OCI-M1 (cell line): ENCODE measurements around the gene GPR65.
A peak's percentile ranks its signal among the peaks of the same experiment; 100 is the strongest.

Source experiments
- DNase-seq: peaks from one replicate; lab custom pipeline; 2025; lab: John Stamatoyannopoulos, UW

The GPR65 gene

DNA sequence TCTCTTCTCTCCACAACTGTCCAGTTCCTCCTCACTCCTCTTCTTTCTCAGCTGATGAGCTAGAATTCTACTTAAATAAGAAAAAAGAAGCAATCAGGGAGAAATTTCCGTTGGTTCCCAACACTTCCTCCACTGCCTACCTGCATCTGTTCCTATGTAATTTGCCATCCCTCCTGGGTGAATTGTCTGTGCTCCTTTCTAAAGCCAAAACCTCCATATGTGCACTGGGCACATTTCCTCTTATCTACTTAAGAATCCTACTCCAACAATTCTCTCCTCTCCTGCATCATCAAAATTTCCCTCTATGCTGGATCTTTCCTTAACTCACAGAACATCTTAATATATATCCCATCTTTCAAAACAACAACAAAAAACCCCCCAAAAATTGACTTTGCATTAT, 35.2 kb downstream of the GPR65 start:
- DNase-seq, result no peak

DNA sequence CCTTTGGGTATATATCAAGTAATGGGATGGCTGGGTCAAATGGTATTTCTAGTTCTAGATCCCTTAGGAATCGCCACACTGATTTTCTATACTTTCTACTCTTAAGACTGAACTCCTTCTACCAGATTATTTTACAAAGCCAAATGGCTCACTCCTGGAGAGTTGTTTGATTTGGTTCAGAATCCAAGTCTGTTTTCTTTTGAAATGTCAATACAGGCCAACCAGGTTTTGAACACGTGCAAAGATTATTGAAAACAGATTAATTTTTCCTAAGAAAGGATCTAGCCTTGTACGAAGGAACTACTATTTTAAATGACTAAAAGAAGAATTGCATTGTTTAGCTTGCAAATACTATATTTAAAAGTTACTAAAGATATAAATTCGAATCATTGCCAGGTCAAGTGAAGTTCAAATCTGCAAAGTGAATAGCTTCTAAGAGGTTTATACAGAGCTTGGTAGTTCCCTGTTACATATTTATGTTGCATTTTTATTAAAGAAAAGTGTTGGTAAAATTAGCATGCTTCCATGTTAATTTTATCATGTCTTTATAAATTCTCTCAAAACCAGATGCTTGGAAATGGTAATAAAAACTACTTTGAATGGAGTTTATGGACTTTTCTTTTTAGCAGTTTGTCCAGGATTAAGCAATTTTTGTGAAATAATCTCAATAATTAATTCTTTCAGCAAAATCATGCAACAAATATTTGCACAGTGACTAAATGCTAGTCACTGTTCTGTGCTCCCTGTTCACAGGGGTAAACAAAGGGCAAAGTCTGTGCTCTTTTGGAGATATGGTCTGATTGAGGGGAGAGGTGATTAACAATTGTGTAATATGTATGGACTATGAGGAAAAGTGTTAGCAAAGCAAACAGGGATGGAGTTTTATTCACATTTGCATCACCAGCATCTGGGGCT, 38.9 kb downstream of the GPR65 start:
- DNase-seq, result no peak

DNA sequence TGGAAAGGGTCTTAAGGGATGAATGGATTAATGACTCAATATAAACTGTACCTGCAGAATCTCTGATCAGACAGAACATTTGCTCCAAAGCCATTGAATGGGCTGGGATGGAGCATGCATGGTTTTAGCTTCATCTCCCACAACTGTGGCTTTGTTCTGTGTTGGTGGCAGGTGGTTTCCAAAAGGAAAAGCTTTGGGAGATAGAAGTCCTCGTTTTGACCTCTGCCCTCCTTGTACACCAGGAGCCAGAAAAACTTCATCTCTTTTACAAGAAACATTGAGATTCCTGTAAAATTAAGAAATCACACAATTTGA, 39.5 kb downstream of the GPR65 start:
- no peak for DNase-seq

DNA sequence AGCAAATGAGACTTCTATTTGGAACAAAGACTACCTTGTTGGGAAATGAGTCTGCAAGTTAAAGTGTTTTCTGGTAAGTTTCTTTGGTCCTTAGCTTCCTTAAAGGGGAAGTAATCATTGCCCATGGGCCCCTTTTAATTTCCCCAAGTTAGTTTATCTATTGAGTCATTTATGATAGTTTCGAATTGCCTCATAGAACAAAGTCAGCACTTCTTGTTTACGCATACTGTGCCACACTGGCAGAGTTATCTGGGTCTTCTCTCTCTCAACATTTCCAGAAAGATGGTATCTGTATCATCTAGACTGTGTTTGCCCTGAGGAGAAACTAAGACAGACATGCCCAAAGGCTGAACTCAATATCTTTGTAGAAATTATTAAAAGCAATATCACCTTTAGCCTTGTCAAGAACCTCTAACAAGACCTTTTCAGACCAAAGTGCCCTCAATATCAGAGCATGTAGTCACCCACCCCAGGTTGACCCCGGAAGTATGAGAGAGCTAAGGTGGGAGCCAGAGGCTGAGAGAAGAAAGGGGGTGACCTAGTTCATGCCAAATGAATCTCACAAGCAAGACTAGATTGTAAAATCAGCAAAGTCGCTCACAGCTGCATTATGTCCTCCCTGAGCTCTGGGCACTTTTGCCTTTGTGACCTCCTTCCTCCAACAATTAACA, 40.0 kb downstream of the GPR65 start:
- DNase-seq, result peak; percentile 6

DNA sequence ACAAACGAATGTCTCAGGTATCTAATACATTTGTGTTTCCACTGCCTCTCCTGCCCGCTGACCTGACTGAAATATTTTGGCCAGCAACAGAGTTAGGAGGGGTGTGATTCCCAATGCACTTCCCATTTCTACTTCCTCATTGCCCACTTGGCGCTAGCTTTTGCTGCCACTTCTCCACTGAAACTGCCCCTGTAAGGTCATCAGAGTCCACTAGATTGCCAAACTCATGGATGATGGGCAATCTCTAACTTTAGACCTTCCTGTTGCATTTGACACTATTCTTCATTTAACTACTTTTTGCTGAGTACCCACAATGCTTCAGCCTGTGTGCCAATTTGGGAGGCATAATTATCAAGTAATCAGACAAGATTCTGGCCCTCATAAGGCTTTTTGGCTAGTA, 40.8 kb downstream of the GPR65 start:
- no peak for DNase-seq

DNA sequence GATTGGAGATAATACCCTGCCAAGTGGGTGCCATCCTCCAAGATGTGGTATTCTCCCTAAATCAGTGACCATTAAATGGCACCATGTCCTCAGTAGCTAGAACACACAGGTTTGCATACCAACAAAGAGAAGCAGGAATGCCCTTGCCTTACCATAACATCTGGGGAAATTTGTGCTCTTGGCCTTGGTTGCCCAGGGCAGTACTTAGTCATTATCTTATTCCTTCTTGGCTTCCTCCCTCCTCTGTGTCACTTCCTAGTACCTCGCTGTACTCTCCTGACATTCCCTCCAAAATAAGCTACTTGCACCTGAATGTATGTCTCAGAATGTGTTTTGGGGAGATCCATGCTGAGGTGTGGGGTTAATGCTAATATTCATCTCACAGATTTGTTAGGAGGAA, 43.4 kb downstream of the GPR65 start:
- DNase-seq, result no peak

DNA sequence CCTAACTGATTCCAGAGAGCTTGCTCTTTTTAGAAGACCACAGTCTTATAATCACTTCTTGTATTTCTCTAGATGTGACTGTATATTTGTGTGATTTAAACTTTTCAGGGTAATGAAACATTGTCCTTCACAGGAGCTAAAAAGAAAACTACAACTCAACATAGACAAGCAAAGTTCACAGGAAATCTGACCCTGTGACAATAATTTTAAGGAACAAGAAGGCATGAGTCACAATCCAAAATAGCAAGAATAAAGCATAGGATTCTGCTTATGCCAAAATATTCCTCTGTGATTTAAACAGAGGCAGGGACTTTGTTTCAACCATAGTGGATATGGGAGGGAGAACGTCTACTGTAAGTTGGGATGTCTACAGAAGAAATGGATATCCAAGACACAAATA, 44.3 kb downstream of the GPR65 start:
- no peak for DNase-seq

DNA sequence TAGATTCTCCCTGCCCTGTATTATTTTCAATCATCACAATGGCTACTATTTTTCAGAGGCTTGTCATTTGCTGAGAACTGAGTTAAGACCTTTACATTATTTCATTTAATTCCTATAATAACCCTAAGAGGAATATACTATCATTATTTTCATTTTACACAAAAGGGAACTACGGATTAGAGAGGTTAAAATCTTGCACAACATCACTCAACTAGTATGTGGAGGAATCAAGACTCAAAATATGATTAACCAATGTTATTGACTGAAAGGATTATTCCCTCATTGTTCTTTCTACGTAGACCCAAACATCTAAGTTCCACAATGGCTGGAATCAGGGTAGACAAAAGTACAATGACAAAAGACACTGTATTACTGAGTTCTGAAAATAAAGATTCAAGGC, 45.0 kb downstream of the GPR65 start:
- no peak for DNase-seq

DNA sequence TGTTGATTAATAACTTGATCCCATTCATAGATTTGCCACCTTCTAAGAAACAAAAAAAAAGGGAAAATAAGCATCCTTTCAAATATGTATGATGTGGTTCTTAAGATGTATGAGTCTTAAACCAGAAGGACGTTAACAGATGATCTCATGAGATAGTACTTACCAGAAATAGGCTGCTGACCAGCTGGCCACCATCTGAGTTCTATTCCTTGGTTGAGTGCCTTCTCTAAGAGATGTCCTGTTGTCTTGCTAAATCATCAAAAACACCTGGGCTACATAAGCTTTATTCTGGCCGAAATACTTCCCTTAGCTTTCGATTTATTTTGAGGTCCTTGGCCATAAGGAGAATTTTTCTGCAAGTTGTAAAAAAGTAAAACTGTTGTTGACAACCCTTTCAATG, 55.6 kb downstream of the GPR65 start:
- DNase-seq, result no peak

DNA sequence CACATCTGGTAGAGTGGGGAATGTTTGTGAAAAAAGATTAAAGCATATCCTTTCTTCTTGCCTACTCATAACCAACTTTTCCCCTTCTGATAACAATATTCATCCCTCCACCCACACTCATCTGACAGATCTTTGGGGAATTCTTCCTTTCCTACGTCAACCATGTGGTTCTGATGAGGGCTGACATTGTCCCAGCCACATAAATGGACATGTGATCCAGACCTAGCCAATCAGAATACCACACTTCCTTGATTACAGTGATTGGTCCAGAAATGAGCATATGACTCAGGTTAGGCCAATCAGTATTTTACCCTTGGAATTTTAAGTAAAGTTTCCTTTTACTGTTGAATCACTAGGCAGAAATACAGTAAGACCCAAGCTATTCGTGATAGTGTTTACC, 58.9 kb downstream of the GPR65 start:
- peak; percentile 21 for DNase-seq
